Vagina (tissue), 2 donors: ENCODE results near the gene GPR158. TPM values are rescaled to one million over a fixed set of nuclear protein-coding genes. Genes with fewer than 3 reads are reported as not detected.

Experiments used
- DNase-seq, 2 donors: peaks; one replicate each; pipeline ENCODE4 v3.0.0-alpha.2; 2017; ENCODE audit errors: extremely low spot score in 2 of 2
- H3K27ac ChIP-seq: fragments of 200-600 bp; sonication (generic); one replicate; pipeline ENCODE4 v1.5.1; 2019
- H3K27me3 ChIP-seq: fragments of 200-600 bp; sonication (generic); one replicate; pipeline ENCODE4 v1.5.1; 2019
- H3K36me3 ChIP-seq, 2 donors: fragments of 200-600 bp; sonication (generic); one replicate each; pipeline ENCODE4 v1.5.1; 2017 to 2019
- H3K4me1 ChIP-seq: fragments of 200-600 bp; sonication (generic); one replicate; pipeline ENCODE4 v1.5.1; 2019
- H3K4me3 ChIP-seq, 2 donors: fragments of 200-600 bp; sonication (generic); 1 replicate in 1 of 2; 2 replicates in 1 of 2; pipeline ENCODE4 v1.5.1; 2016 to 2019
- H3K9me3 ChIP-seq: fragments of 200-600 bp; sonication (generic); one replicate; pipeline ENCODE4 v1.5.1; 2019
- CTCF ChIP-seq, 3 experiments: fragments of 450-650 bp in 2 of 3; fragments of 200-600 bp in 1 of 3; sonication (generic) in 1 of 3; IDR thresholded peaks; one replicate each; pipeline ENCODE4 v1.5.1; 2017 to 2019; ENCODE audit warnings: antibody characterized with exemption in 3 of 3, mild to moderate bottlenecking in 2 of 3, moderate library complexity in 2 of 3
- POLR2A ChIP-seq, 2 donors: fragments of 450-650 bp; IDR thresholded peaks; one replicate each; pipeline ENCODE4 v1.6.1; 2017; ENCODE audit warnings: antibody characterized with exemption in 2 of 2, mild to moderate bottlenecking in 2 of 2, moderate library complexity in 2 of 2
- POLR2AphosphoS5 ChIP-seq, 2 donors: sonication (generic); formaldehyde crosslinking; IDR thresholded peaks; one replicate each; pipeline ENCODE4 v1.9.0; 2017; ENCODE audit warnings: antibody characterized with exemption in 2 of 2, mild to moderate bottlenecking in 2 of 2, low read depth in 1 of 2; ENCODE audit not compliant: insufficient read depth in 1 of 2
- intact Hi-C: fragments of 100-400 bp; cut with DNase I; formaldehyde crosslinking; loops from one replicate; pipeline ENCODE4 v1.15.1; 2023
- total RNA-seq: library from RNA; depleted of rRNA; stranded (reverse); fragments of >200 nt; gene quantifications from one replicate; pipeline ENCODE4 v1.2.3, GENCODE V29; 2016

Gene GPR158, protein sequence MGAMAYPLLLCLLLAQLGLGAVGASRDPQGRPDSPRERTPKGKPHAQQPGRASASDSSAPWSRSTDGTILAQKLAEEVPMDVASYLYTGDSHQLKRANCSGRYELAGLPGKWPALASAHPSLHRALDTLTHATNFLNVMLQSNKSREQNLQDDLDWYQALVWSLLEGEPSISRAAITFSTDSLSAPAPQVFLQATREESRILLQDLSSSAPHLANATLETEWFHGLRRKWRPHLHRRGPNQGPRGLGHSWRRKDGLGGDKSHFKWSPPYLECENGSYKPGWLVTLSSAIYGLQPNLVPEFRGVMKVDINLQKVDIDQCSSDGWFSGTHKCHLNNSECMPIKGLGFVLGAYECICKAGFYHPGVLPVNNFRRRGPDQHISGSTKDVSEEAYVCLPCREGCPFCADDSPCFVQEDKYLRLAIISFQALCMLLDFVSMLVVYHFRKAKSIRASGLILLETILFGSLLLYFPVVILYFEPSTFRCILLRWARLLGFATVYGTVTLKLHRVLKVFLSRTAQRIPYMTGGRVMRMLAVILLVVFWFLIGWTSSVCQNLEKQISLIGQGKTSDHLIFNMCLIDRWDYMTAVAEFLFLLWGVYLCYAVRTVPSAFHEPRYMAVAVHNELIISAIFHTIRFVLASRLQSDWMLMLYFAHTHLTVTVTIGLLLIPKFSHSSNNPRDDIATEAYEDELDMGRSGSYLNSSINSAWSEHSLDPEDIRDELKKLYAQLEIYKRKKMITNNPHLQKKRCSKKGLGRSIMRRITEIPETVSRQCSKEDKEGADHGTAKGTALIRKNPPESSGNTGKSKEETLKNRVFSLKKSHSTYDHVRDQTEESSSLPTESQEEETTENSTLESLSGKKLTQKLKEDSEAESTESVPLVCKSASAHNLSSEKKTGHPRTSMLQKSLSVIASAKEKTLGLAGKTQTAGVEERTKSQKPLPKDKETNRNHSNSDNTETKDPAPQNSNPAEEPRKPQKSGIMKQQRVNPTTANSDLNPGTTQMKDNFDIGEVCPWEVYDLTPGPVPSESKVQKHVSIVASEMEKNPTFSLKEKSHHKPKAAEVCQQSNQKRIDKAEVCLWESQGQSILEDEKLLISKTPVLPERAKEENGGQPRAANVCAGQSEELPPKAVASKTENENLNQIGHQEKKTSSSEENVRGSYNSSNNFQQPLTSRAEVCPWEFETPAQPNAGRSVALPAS (N-terminal part only)
- 0.49 TPM for total RNA-seq

GRCh38 chr10:25174461-25175230 lies at the start of gene GPR158:
GPR158 (plus strand) TSS chr10:25175001; CDS start chr10:25175421, 420 bp downstream.
- intact Hi-C loops, result no loop called here
- Histone ChIP-seq H3K4me1 (peaks cover 12% of the 10 kb centered on the region), H3K4me3 (peak within 1 kb of the TSS; percentile 37 to 38), H3K27ac (no peak within 1 kb of the TSS), H3K9me3 (no peaks in the 10 kb centered on the region), H3K27me3 (peaks cover 9% of the 10 kb centered on the region), H3K36me3 (no peaks in the 10 kb centered on the region)
- TF ChIP-seq POLR2A (IDR thresholded peaks at IDR 0.05) (no peak), POLR2AphosphoS5 (IDR thresholded peaks at IDR 0.05; ENCODE audit: insufficient read depth in 1 of 2, low read depth in 1 of 2) (peak in 1 of 2 donors; percentile 28)
- DNase-seq, result no peak

DNA sequence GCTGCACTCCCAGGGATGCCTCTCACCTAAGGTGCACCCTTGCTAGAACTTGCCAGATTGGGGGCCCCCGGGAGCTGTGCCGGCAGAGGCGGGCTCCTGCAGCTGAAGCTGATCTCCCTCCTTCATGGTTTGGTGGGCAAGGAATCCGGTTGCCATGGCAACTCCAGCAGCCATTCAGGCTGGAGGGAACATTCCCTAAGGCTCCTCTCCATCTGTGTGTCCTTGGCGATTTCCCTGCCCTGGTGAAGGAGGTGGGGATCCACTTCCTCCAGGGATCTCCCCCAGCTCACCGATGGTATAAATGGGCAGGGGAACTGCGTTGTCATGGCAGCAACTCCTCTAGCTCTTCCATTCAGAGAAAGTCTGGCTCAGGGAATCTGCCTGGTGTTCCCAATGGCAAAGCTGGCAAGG lies 49.6 kb upstream of the GPR158 start:
- Histone ChIP-seq H3K27ac (no peak overlapping the region), H3K36me3 (no peaks in the 10 kb centered on the region), H3K4me1 (no peaks in the 10 kb centered on the region), H3K27me3 (no peaks in the 10 kb centered on the region), H3K4me3 (no peak overlapping the region), H3K9me3 (no peaks in the 10 kb centered on the region)
- TF ChIP-seq POLR2A (IDR thresholded peaks at IDR 0.05), result no peak
- no peak for TF ChIP-seq CTCF (IDR thresholded peaks at IDR 0.05)
- TF ChIP-seq POLR2AphosphoS5 (IDR thresholded peaks at IDR 0.05; ENCODE audit: insufficient read depth in 1 of 2, low read depth in 1 of 2), result no peak
- no peak for DNase-seq
- intact Hi-C loops, result no loop called here

- Histone ChIP-seq H3K4me3 (no peak overlapping the region), H3K27ac (no peak overlapping the region), H3K36me3 (no peaks in the 10 kb centered on the region), H3K4me1 (no peaks in the 10 kb centered on the region), H3K9me3 (no peaks in the 10 kb centered on the region), H3K27me3 (no peaks in the 10 kb centered on the region)
- DNase-seq, result no peak
- intact Hi-C loops, result no loop called here
- no peak for TF ChIP-seq POLR2AphosphoS5 (IDR thresholded peaks at IDR 0.05; ENCODE audit: insufficient read depth in 1 of 2, low read depth in 1 of 2)
- TF ChIP-seq POLR2A (IDR thresholded peaks at IDR 0.05), result no peak
- TF ChIP-seq CTCF (IDR thresholded peaks at IDR 0.05), result no peak
Observed at GRCh38 chr10:25129592-25129991, 45.2 kb upstream of the GPR158 start.

- Histone ChIP-seq H3K27ac (no peak overlapping the region), H3K36me3 (no peaks in the 10 kb centered on the region), H3K4me1 (no peaks in the 10 kb centered on the region), H3K4me3 (no peak overlapping the region), H3K27me3 (no peaks in the 10 kb centered on the region), H3K9me3 (no peaks in the 10 kb centered on the region)
- no peak for DNase-seq
- intact Hi-C loops, result no loop called here
- TF ChIP-seq CTCF (IDR thresholded peaks at IDR 0.05), result no peak
- no peak for TF ChIP-seq POLR2A (IDR thresholded peaks at IDR 0.05)
- no peak for TF ChIP-seq POLR2AphosphoS5 (IDR thresholded peaks at IDR 0.05; ENCODE audit: insufficient read depth in 1 of 2, low read depth in 1 of 2)
Observed at GRCh38 chr10:25130906-25131305, 43.9 kb upstream of the GPR158 start.
